GM12878 (cell line): ENCODE data around the gene P3H3. TPM values are rescaled to one million over a fixed set of nuclear protein-coding genes. Genes with fewer than 3 reads are reported as not detected.

ENCODE experiments used
- ATAC-seq: fragments of 200-7000 bp; cut with Tn5 transposase; 3 replicates; pipeline ENCODE4 v1.9.1; 2020; ENCODE audit warnings: mild to moderate bottlenecking, moderate library complexity
- BruUV-seq: library from RNA; stranded (reverse); fragments of 400-500 nt; replicated peaks from 2 replicates; lab custom pipeline; 2021; lab: Mats Ljungman, UMichigan
- CTCF ChIA-PET: fragments of 300-600 bp; sonication (Branson Sonifier 250); formaldehyde crosslinking; extraction: SDS; loops from one replicate; lab custom pipeline; 2021; ENCODE audit warnings: inconsistent platforms; lab: Yijun Ruan, JAX
- POLR2A ChIA-PET: fragments of 350-600 bp; formaldehyde crosslinking; extraction: SDS; loops from one replicate; lab custom pipeline; 2021; ENCODE audit warnings: inconsistent platforms; lab: Charles Lee
- RAD21 ChIA-PET: fragments of 300-600 bp; sonication (Branson Sonifier 250); formaldehyde crosslinking; loops from one replicate; lab custom pipeline; 2023; ENCODE audit warnings: antibody characterized with exemption; ENCODE audit not compliant: unreplicated experiment; lab: Charles Lee
- SMC1A ChIA-PET: fragments of 300-600 bp; sonication (Branson Sonifier 250); formaldehyde crosslinking; loops from one replicate; lab custom pipeline; 2023; ENCODE audit not compliant: unreplicated experiment, uncharacterized antibody; lab: Charles Lee
- DNase-seq: peaks from one replicate; pipeline ENCODE4 v3.0.0-alpha.2; 2011; ENCODE audit warnings: low read depth, low spot score
- FAIRE-seq: peaks from 3 replicates; lab custom pipeline; 2011; peaks lifted over from hg19 to GRCh38; lab: Jason Lieb, UNC
- H2AFZ ChIP-seq: 2 replicates; pipeline ENCODE4 v1.6.0; 2011; ENCODE audit warnings: low read depth, low read length, control low read depth; ENCODE audit not compliant: control insufficient read depth
- H3K27ac ChIP-seq: 2 replicates; pipeline ENCODE4 v1.5.1; 2011; ENCODE audit warnings: control low read depth; ENCODE audit not compliant: control insufficient read depth, insufficient read depth
- H3K27me3 ChIP-seq, 2 experiments: replicated peaks in 1 of 2; 2 replicates each; pipeline versions ENCODE4 v1.6.0 to v1.6.1; 2011; ENCODE audit warnings: low read length in 1 of 2; ENCODE audit not compliant: control insufficient read depth in 2 of 2, insufficient read depth in 2 of 2
- H3K36me3 ChIP-seq, 2 experiments: 2 replicates each; pipeline ENCODE4 v1.5.1; 2011; ENCODE audit warnings: low read length in 1 of 2; ENCODE audit not compliant: control insufficient read depth in 2 of 2, insufficient read depth in 2 of 2
- H3K4me1 ChIP-seq: 2 replicates; pipeline ENCODE4 v1.6.1; 2011; ENCODE audit warnings: mild to moderate bottlenecking, low read length, moderate library complexity, mixed read lengths; ENCODE audit not compliant: control insufficient read depth, insufficient read depth
- H3K4me2 ChIP-seq: 2 replicates; pipeline ENCODE4 v1.6.0; 2011; ENCODE audit warnings: control low read depth; ENCODE audit not compliant: control insufficient read depth, insufficient read depth
- H3K4me3 ChIP-seq: fragments of 200-600 bp; sonication (generic); 2 replicates; pipeline ENCODE4 v1.5.1; 2016
- H3K79me2 ChIP-seq: 2 replicates; pipeline ENCODE4 v1.6.0; 2011; ENCODE audit warnings: low read length; ENCODE audit not compliant: control insufficient read depth, insufficient read depth
- H3K9ac ChIP-seq: 2 replicates; pipeline ENCODE4 v1.8.0; 2011; ENCODE audit warnings: low read length, control low read depth, mixed read lengths; ENCODE audit not compliant: control insufficient read depth, insufficient read depth
- H3K9me3 ChIP-seq: replicated peaks from 3 replicates; pipeline ENCODE4 v1.5.1; 2011; ENCODE audit warnings: mild to moderate bottlenecking, low read length; ENCODE audit not compliant: control insufficient read depth, insufficient read depth
- H4K20me1 ChIP-seq: 2 replicates; pipeline ENCODE4 v1.6.0; 2011; ENCODE audit not compliant: control insufficient read depth, insufficient read depth
- CHD2 ChIP-seq: IDR thresholded peaks from 2 replicates; pipeline ENCODE4 v1.6.1; 2011; ENCODE audit warnings: low read depth, low read length, improper control_type of control experiment, borderline replicate concordance
- ELK1 ChIP-seq: IDR thresholded peaks from 2 replicates; pipeline ENCODE4 v1.6.1; 2012; ENCODE audit warnings: low read depth, low read length, improper control_type of control experiment
- GATAD2B ChIP-seq: fragments of 450-650 bp; conservative IDR thresholded peaks from 2 replicates; pipeline ENCODE4 v1.6.1; 2017; ENCODE audit warnings: low read depth, mild to moderate bottlenecking, moderate library complexity
- HDGF ChIP-seq: fragments of 450-650 bp; IDR thresholded peaks from 2 replicates; pipeline ENCODE4 v1.6.1; 2016; ENCODE audit warnings: antibody characterized with exemption
- IKZF2 ChIP-seq, 2 experiments: fragments of 450-650 bp; IDR thresholded peaks; 2 replicates each; pipeline ENCODE4 v1.6.1; 2017; ENCODE audit warnings: mild to moderate bottlenecking in 2 of 2, moderate library complexity in 2 of 2
- MAX ChIP-seq: IDR thresholded peaks from 2 replicates; pipeline ENCODE4 v1.6.1; 2012; ENCODE audit warnings: low read depth, low read length, improper control_type of control experiment
- MEF2B ChIP-seq: fragments of 450-650 bp; IDR thresholded peaks from 2 replicates; pipeline ENCODE4 v1.6.1; 2018; ENCODE audit warnings: mild to moderate bottlenecking, moderate library complexity; ENCODE audit not compliant: partially characterized antibody, poor library complexity, severe bottlenecking
- MYB ChIP-seq: fragments of 150-350 bp; IDR thresholded peaks from 2 replicates; pipeline ENCODE4 v1.6.1; 2014; ENCODE audit warnings: mild to moderate bottlenecking, low read depth, low read length, borderline replicate concordance
- NFXL1 ChIP-seq: fragments of 450-650 bp; IDR thresholded peaks from 2 replicates; pipeline ENCODE4 v1.6.1; 2017; ENCODE audit warnings: antibody characterized with exemption, mild to moderate bottlenecking, borderline replicate concordance
- SMARCA5 ChIP-seq: fragments of 450-650 bp; IDR thresholded peaks from 2 replicates; pipeline ENCODE4 v1.6.1; 2017; ENCODE audit warnings: mild to moderate bottlenecking
- WGBS: methylation state at CpG from one replicate; pipeline ENCODE4 v1.1.6; 2016; ENCODE audit warnings: low lambda C conversion rate; ENCODE audit not compliant: insufficient replicate concordance, insufficient coverage; ENCODE audit errors: missing lambda C conversion rate; 5-methylcytosine and 5-hydroxymethylcytosine counted together
- in situ Hi-C: fragments of 300-500 bp; cut with MboI; formaldehyde crosslinking; loops from 9 replicates; pipeline ENCODE4 v1.14.3; 2018; ENCODE audit warnings: mixed read lengths
- intact Hi-C: fragments of 100-400 bp; cut with micrococcal nuclease; formaldehyde crosslinking; loops from one replicate; pipeline ENCODE4 v1.14.2; 2022; ENCODE audit not compliant: unreplicated experiment
- polyA plus RNA-seq, 11 experiments: library from polyadenylated mRNA; depleted of rRNA in 4 of 11; unstranded in 6 of 11; stranded (reverse) in 5 of 11; fragments of >200 nt; fragmentation: Nextera tagmentation in 4 of 11; fragmentation: Illumina TruSeq in 1 of 11; extraction: Ambion mirVana in 4 of 11; extraction: Trizol in 1 of 11; gene quantifications; 1 replicate in 1 of 11; 2 replicates in 10 of 11; pipeline versions ENCODE4 v1.2.1 to v1.2.3, GENCODE V29; 2011 to 2016; ENCODE audit warnings: inconsistent platforms in 2 of 11, missing spikeins in 2 of 11, low read depth in 1 of 11
- total RNA-seq, 4 experiments: library from RNA; depleted of rRNA in 3 of 4; stranded (reverse); fragments of >200 nt in 3 of 4; fragmentation: Illumina TruSeq in 1 of 4; extraction: Trizol in 1 of 4; gene quantifications; 2 replicates each; pipeline versions ENCODE4 v1.2.1 to v1.2.3, GENCODE V29; 2013 to 2021
- TF ChIP-seq, protein P1 (sequence below): fragments of 450-650 bp; IDR thresholded peaks from 2 replicates; pipeline ENCODE4 v1.6.1; 2017; ENCODE audit warnings: mild to moderate bottlenecking, moderate library complexity

Gene P3H3
- total and polyA plus RNA-seq, 10 of the 15 experiments (the other 5 are each of a cell fraction or from before 2014, with no cell fraction given), result 0.03 to 0.21 (median 0.05) TPM; not detected in 7

DNA sequence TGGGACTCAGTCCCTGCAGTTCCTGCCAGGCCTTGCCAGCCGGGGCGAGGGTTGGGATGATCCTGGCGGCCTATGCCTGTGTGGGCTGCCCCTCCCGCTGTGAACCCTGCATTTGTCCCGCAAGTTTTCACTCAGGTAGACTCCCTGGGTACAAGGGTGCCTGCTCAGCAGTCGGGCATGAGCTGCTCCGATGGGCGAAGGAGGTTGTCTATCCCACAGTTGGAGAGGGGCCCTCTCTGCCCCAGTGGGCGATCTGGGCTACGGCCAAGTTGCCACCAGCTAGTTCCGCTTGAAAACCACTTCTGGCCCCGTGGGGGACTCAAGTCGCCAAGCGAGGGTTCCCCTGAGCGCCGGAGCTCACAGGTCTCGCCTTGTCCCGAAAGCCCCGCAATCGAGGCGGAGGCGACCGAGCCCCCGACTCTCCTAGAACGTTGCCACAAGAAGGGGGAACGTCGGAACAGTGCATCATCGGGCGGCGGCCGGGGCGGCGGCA, 38.8 kb downstream of the P3H3 start:
- peaks cover 16% of the 10 kb centered on the region for H4K20me1 ChIP-seq
- peak overlapping the region; percentile 87 for H2AFZ ChIP-seq
- in situ Hi-C loops, result no loop called here
- H3K9me3 ChIP-seq, result no peaks in the 10 kb centered on the region
- ATAC-seq (peak; percentile 28), DNase-seq (no peak), FAIRE-seq (peak; percentile 13)
- peak overlapping the region; percentile 100 for H3K4me3 ChIP-seq
- no TSS peak for BruUV-seq
- POLR2A ChIA-PET, result interaction anchor here (0.8 to 5.7 kb wide), 6 partner anchors 15 to 143 kb away, joined by 3 to 84 read pairs (median 6); partner anchors contain the start of genes C12orf57, CDCA3, COPS7A and MLF2
- H3K4me1 ChIP-seq, result peaks cover 31% of the 10 kb centered on the region
- WGBS, result 5% methylated on average over 33 of the region's 33 CpGs
- peaks cover 33% of the 10 kb centered on the region for H3K79me2 ChIP-seq
- H3K27ac ChIP-seq, result peak overlapping the region; percentile 76
- peaks cover 25 to 31% of the 10 kb centered on the region in 2 experiments for H3K36me3 ChIP-seq
- CTCF ChIA-PET, result interaction anchor here (1.4 to 9.5 kb wide), 4 partner anchors 16 to 329 kb away, joined by 4 to 173 read pairs (median 72); partner anchors contain the start of genes CDCA3 and USP5
- no peaks in the 10 kb centered on the region for H3K27me3 ChIP-seq
- intact Hi-C loops, result no loop called here
- peak overlapping the region; percentile 98 for H3K4me2 ChIP-seq
- peak in 1 of 2 experiments; percentile 23; a peak in 2 of 4 replicates for TF ChIP-seq IKZF2 (IDR thresholded peaks at IDR 0.05)
- TF ChIP-seq MYB, result no peak
- 0 out of 2 replicates have a peak, but pooled peaks have one; percentile 3 for TF ChIP-seq CHD2
- peak; percentile 34; the same call in 1 of the 2 replicates for TF ChIP-seq HDGF
- no peak for TF ChIP-seq NFXL1
- TF ChIP-seq GATAD2B, result peak; percentile 23
- no peak for TF ChIP-seq ELK1
- 0 out of 2 replicates have a peak, but pooled peaks have one; percentile 34 for TF ChIP-seq SMARCA5
- TF ChIP-seq MAX, result 0 out of 2 replicates have a peak, but pooled peaks have one; percentile 2
- TF ChIP-seq, protein P1, sequence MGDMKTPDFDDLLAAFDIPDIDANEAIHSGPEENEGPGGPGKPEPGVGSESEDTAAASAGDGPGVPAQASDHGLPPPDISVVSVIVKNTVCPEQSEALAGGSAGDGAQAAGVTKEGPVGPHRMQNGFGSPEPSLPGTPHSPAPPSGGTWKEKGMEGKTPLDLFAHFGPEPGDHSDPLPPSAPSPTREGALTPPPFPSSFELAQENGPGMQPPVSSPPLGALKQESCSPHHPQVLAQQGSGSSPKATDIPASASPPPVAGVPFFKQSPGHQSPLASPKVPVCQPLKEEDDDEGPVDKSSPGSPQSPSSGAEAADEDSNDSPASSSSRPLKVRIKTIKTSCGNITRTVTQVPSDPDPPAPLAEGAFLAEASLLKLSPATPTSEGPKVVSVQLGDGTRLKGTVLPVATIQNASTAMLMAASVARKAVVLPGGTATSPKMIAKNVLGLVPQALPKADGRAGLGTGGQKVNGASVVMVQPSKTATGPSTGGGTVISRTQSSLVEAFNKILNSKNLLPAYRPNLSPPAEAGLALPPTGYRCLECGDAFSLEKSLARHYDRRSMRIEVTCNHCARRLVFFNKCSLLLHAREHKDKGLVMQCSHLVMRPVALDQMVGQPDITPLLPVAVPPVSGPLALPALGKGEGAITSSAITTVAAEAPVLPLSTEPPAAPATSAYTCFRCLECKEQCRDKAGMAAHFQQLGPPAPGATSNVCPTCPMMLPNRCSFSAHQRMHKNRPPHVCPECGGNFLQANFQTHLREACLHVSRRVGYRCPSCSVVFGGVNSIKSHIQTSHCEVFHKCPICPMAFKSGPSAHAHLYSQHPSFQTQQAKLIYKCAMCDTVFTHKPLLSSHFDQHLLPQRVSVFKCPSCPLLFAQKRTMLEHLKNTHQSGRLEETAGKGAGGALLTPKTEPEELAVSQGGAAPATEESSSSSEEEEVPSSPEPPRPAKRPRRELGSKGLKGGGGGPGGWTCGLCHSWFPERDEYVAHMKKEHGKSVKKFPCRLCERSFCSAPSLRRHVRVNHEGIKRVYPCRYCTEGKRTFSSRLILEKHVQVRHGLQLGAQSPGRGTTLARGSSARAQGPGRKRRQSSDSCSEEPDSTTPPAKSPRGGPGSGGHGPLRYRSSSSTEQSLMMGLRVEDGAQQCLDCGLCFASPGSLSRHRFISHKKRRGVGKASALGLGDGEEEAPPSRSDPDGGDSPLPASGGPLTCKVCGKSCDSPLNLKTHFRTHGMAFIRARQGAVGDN, result no peak
- TF ChIP-seq MEF2B, result peak; percentile 13
- peak overlapping the region; percentile 72 for H3K9ac ChIP-seq
- SMC1A ChIA-PET, result interaction anchor here (1.3 to 5.3 kb wide), 3 partner anchors 14 to 71 kb away, joined by 3 to 42 read pairs (median 4); partner anchors contain the start of genes CDCA3 and USP5
- RAD21 ChIA-PET, result interaction anchor here (0.6 to 5.6 kb wide), 7 partner anchors 14 to 242 kb away, joined by 3 to 42 read pairs (median 12); partner anchors contain the start of genes C12orf57, C1RL, CDCA3 and MLF2
